SU-DHL-6 (cell line): ENCODE results near the gene LIPH.

Experiments
- H2AFZ ChIP-seq: fragments of 200-600 bp; sonication (generic); 2 replicates; pipeline ENCODE4 v1.6.1; 2014; ENCODE audit warnings: low read depth, mild to moderate bottlenecking, moderate library complexity, mixed read lengths, antibody characterized with exemption, low read length; ENCODE audit not compliant: severe bottlenecking
- H3F3A ChIP-seq: fragments of 200-600 bp; shearing (Covaris generic); 2 replicates; pipeline ENCODE4 v1.6.0; 2016; ENCODE audit warnings: antibody characterized with exemption, mild to moderate bottlenecking; ENCODE audit not compliant: insufficient read depth
- H3K27ac ChIP-seq: fragments of 200-600 bp; sonication (generic); 2 replicates; pipeline ENCODE4 v1.5.1; 2016; ENCODE audit warnings: low read depth, mild to moderate bottlenecking, low read length, moderate library complexity, mixed read lengths
- H3K27me3 ChIP-seq: fragments of 200-600 bp; sonication (generic), shearing (Covaris generic); 2 replicates; pipeline ENCODE4 v1.6.0; 2014; ENCODE audit warnings: mild to moderate bottlenecking, low read length
- H3K36me3 ChIP-seq: fragments of 200-600 bp; sonication (generic); 2 replicates; pipeline ENCODE4 v1.6.1; 2014; ENCODE audit warnings: mild to moderate bottlenecking, low read length, mixed read lengths
- H3K4me2 ChIP-seq: fragments of 300-600, 200-600 bp; shearing (Covaris generic), sonication (generic); 2 replicates; pipeline ENCODE4 v1.6.0; 2014; ENCODE audit warnings: low read length, low read depth, mild to moderate bottlenecking; ENCODE audit not compliant: poor library complexity, severe bottlenecking
- H3K4me3 ChIP-seq: fragments of 200-600 bp; sonication (generic); 2 replicates; pipeline ENCODE4 v1.5.1; 2014; ENCODE audit warnings: antibody characterized with exemption, low read length, mild to moderate bottlenecking, mixed read lengths; ENCODE audit not compliant: insufficient read depth, poor library complexity, severe bottlenecking
- H3K79me2 ChIP-seq: fragments of 200-600 bp; sonication (generic); 2 replicates; pipeline ENCODE4 v1.6.1; 2014; ENCODE audit warnings: mild to moderate bottlenecking, low read length, moderate library complexity; ENCODE audit not compliant: insufficient read depth
- H3K9ac ChIP-seq: fragments of 200-600 bp; sonication (generic); 2 replicates; pipeline ENCODE4 v1.7.0; 2014; ENCODE audit warnings: mild to moderate bottlenecking, low read length
- H3K9me2 ChIP-seq: fragments of 200-600 bp; sonication (generic); replicated peaks from 2 replicates; pipeline ENCODE4 v1.6.1; 2014; ENCODE audit warnings: low read length; ENCODE audit not compliant: insufficient read depth
- H3K9me3 ChIP-seq: fragments of 200-600 bp; sonication (generic); 2 replicates; pipeline ENCODE4 v1.6.1; 2014; ENCODE audit warnings: low read length, mixed read lengths; ENCODE audit not compliant: insufficient read depth
- H4K20me1 ChIP-seq: fragments of 200-600 bp; sonication (generic); 2 replicates; pipeline ENCODE4 v1.6.1; 2014; ENCODE audit warnings: low read depth, mild to moderate bottlenecking, antibody characterized with exemption, low read length, moderate library complexity, mixed read lengths
- EZH2phosphoT487 ChIP-seq: fragments of 200-600 bp; sonication (generic), shearing (Covaris generic); conservative IDR thresholded peaks from 2 replicates; pipeline ENCODE4 v1.6.1; 2018; ENCODE audit warnings: mild to moderate bottlenecking, antibody characterized with exemption, low read length, moderate library complexity, mixed read lengths
- TF ChIP-seq, protein P1 (sequence below): fragments of 200-600 bp; sonication (generic); IDR thresholded peaks from one replicate; pipeline ENCODE4 v1.5.1; 2017; ENCODE audit warnings: antibody characterized with exemption, mild to moderate bottlenecking, low read length, moderate library complexity; ENCODE audit not compliant: insufficient read depth, poor library complexity, severe bottlenecking

The LIPH gene

DNA sequence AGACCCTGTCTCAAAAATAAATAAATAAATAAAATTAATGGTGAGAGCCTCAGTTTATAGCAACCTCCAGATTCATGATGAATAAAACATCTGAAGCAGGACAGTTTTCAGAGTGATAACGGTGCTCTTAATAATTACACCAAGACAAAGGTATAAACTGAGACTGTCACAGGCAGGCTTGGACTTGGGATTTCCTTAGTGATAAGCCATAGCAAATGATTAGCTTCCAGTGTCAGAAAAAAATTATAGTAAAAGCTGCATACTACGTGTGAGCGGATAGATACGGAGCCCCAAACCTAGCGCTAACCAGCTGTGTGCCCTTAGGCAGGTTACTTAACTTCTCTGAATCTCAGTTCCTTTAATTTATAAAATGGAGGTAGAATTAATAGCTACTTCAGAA is 21.5 kb downstream of the LIPH start:
- no peaks in the 10 kb centered on the region for H3K27me3 ChIP-seq
- no peak overlapping the region for H3K4me3 ChIP-seq
- H3K4me2 ChIP-seq: no peak overlapping the region
- no peak overlapping the region for H3K9ac ChIP-seq
- no peaks in the 10 kb centered on the region for H3K9me2 ChIP-seq
- H3K27ac ChIP-seq: no peak overlapping the region
- H3F3A ChIP-seq: no peaks in the 10 kb centered on the region
- no peaks in the 10 kb centered on the region for H3K36me3 ChIP-seq
- TF ChIP-seq, protein P1, sequence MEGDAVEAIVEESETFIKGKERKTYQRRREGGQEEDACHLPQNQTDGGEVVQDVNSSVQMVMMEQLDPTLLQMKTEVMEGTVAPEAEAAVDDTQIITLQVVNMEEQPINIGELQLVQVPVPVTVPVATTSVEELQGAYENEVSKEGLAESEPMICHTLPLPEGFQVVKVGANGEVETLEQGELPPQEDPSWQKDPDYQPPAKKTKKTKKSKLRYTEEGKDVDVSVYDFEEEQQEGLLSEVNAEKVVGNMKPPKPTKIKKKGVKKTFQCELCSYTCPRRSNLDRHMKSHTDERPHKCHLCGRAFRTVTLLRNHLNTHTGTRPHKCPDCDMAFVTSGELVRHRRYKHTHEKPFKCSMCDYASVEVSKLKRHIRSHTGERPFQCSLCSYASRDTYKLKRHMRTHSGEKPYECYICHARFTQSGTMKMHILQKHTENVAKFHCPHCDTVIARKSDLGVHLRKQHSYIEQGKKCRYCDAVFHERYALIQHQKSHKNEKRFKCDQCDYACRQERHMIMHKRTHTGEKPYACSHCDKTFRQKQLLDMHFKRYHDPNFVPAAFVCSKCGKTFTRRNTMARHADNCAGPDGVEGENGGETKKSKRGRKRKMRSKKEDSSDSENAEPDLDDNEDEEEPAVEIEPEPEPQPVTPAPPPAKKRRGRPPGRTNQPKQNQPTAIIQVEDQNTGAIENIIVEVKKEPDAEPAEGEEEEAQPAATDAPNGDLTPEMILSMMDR: no peak
- no peak for TF ChIP-seq EZH2phosphoT487
- H4K20me1 ChIP-seq: no peaks in the 10 kb centered on the region
- no peaks in the 10 kb centered on the region for H3K9me3 ChIP-seq
- no peak overlapping the region for H2AFZ ChIP-seq
- no peaks in the 10 kb centered on the region for H3K79me2 ChIP-seq

DNA sequence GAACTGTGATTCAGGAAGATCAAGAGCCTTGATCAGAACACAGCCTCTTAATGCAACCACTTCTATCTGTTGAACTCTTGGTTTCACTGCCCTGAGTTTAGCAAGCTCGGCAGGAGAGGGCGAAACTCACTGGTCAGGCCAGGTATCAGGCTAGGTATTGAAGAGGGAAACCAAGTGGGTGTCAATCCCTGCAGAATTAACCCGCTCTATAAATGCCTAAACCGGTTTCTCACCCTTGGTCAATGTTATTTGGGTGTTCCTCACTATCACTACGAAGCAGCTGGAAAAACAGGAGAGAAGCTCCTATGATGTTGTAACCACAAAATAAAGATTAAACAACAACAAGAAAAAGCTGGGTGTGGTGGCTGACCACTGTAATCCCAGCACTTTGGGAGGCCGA is 23.9 kb downstream of the LIPH start:
- H3K27me3 ChIP-seq: no peaks in the 10 kb centered on the region
- no peaks in the 10 kb centered on the region for H3F3A ChIP-seq
- H3K79me2 ChIP-seq: no peaks in the 10 kb centered on the region
- no peak overlapping the region for H3K9ac ChIP-seq
- no peak overlapping the region for H3K4me2 ChIP-seq
- H4K20me1 ChIP-seq: no peaks in the 10 kb centered on the region
- no peaks in the 10 kb centered on the region for H3K36me3 ChIP-seq
- H3K9me3 ChIP-seq: no peaks in the 10 kb centered on the region
- H3K27ac ChIP-seq: no peak overlapping the region
- no peak for TF ChIP-seq EZH2phosphoT487
- TF ChIP-seq, protein P1: no peak
- H3K4me3 ChIP-seq: no peak overlapping the region
- no peaks in the 10 kb centered on the region for H3K9me2 ChIP-seq
- no peak overlapping the region for H2AFZ ChIP-seq

DNA sequence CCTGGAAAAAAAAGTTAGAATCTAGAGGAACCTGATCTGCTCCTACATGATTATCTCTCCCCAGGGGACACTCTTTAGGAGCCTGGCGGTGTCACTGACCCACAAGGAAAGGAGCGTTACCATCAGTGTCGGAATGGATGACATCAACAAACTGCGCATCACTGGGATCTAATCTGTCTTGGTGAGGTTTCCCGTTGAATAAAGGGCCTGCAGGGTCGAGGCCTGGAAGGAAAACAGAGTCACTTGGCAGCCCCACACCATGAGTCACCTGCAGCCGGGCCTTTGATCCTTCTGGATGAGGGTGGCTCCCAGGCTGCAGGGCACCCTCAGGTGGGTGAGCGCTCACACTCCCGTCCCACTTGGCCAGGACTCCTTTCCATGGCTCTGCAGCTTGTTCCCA is 25.0 kb downstream of the LIPH start:
- H3K9me3 ChIP-seq: no peaks in the 10 kb centered on the region
- H3K27me3 ChIP-seq: no peaks in the 10 kb centered on the region
- no peak overlapping the region for H2AFZ ChIP-seq
- H4K20me1 ChIP-seq: no peaks in the 10 kb centered on the region
- H3K4me2 ChIP-seq: no peak overlapping the region
- TF ChIP-seq EZH2phosphoT487: no peak
- TF ChIP-seq, protein P1: no peak
- H3K4me3 ChIP-seq: no peak overlapping the region
- H3K27ac ChIP-seq: no peak overlapping the region
- no peaks in the 10 kb centered on the region for H3F3A ChIP-seq
- H3K36me3 ChIP-seq: no peaks in the 10 kb centered on the region
- H3K79me2 ChIP-seq: no peaks in the 10 kb centered on the region
- no peaks in the 10 kb centered on the region for H3K9me2 ChIP-seq
- H3K9ac ChIP-seq: no peak overlapping the region
